ENCODE measurements around the gene CTTNBP2.

- TF ChIP-seq GATA2 (IDR thresholded peaks at IDR 0.05; ENCODE audit: low read depth, low read length) (no peak), GATA3 (IDR thresholded peaks at IDR 0.05; ENCODE audit: low read depth, low read length) (no peak)
Observed at GRCh38 chr7:117711556-117711955, 161.7 kb downstream of the CTTNBP2 start.

Measured in SH-SY5Y (cell line).